ENCODE data around the gene ZNF710. TPM values are rescaled to one million over a fixed set of nuclear protein-coding genes. Genes with fewer than 3 reads are reported as not detected.

The ZNF710 gene
- total RNA-seq, 1 experiment from 2014 or later = 10.0 TPM

GRCh38 chr15:90008607-90009006, 7.5 kb downstream of the ZNF710 start:
- peaks cover 27 to 33% of the 10 kb centered on the region in 2 experiments for H3K4me1 ChIP-seq (ENCODE audit: control insufficient read depth in 1 of 2, insufficient read depth in 2 of 2, low read length in 2 of 2)
- DNase-seq (ENCODE audit: low read depth, low spot score) (no peak), ATAC-seq (no peak)
- no peaks in the 10 kb centered on the region for H3K9me2 ChIP-seq (ENCODE audit: insufficient read depth)
- BruUV-seq (replicated peaks) = no TSS peak
- ChIA-PET CTCF (no interaction called here), POLR2A (no interaction called here), RAD21 (ENCODE audit: low non-redundant PET in 1 of 2, low total read pairs in 2 of 2, uncharacterized antibody in 2 of 2, unreplicated experiment in 2 of 2) (no interaction called here)
- H3K4me2 ChIP-seq (ENCODE audit: low read length) = no peak overlapping the region
- intact Hi-C loops (cut with micrococcal nuclease) = no loop called here
- peaks cover 23% of the 10 kb centered on the region for H3K79me2 ChIP-seq (ENCODE audit: insufficient read depth, low read length)
- H3K9me3 ChIP-seq (ENCODE audit: control insufficient read depth in 1 of 2, insufficient read depth in 1 of 2, low read depth in 1 of 2, low read length in 2 of 2) = peaks cover 9 to 12% of the 10 kb centered on the region in 2 experiments; a peak in 3 of 4 replicates
- H3K9ac ChIP-seq (ENCODE audit: low read length) = no peak overlapping the region
- no peaks in the 10 kb centered on the region for H3K36me3 ChIP-seq (ENCODE audit: control insufficient read depth in 1 of 2, insufficient read depth in 2 of 2, low read length in 2 of 2)
- H4K20me1 ChIP-seq (ENCODE audit: insufficient read depth) = no peaks in the 10 kb centered on the region
- H3K4me3 ChIP-seq (replicated peaks in 1 of 2; ENCODE audit: low read depth in 1 of 2, low read length in 2 of 2) = no peak overlapping the region
- TF ChIP-seq MAX (IDR thresholded peaks at IDR 0.05) = no peak
- TF ChIP-seq RAD21 (IDR thresholded peaks at IDR 0.05; ENCODE audit: low read depth) = no peak
- TF ChIP-seq ZBTB33 (IDR thresholded peaks at IDR 0.05; ENCODE audit: extremely low read depth, insufficient replicate concordance, low read length) = no peak
- TF ChIP-seq SIN3A (IDR thresholded peaks at IDR 0.05; ENCODE audit: low read depth) = no peak
- TF ChIP-seq TCF7L2 (IDR thresholded peaks at IDR 0.05; ENCODE audit: borderline replicate concordance, extremely low read depth, insufficient read depth, insufficient read length) = no peak
- TF ChIP-seq EZH2 (IDR thresholded peaks at IDR 0.05) = no peak
- TF ChIP-seq REST (IDR thresholded peaks at IDR 0.05; ENCODE audit: low read depth) = no peak
- no peak for TF ChIP-seq ATF3 (IDR thresholded peaks at IDR 0.05)
- no peak for TF ChIP-seq CBX3 (IDR thresholded peaks at IDR 0.05; ENCODE audit: low read depth)
- no peak for TF ChIP-seq POLR2A (IDR thresholded peaks at IDR 0.05; ENCODE audit: borderline replicate concordance, extremely low read depth, insufficient read depth, insufficient read length)
- no peak for TF ChIP-seq SRF (IDR thresholded peaks at IDR 0.05; ENCODE audit: low read depth)
- no peak for TF ChIP-seq CTCF (IDR thresholded peaks at IDR 0.05 in 2 of 3, conservative IDR thresholded peaks at IDR 0.05 in 1 of 3; ENCODE audit: borderline replicate concordance in 1 of 3, insufficient read depth in 1 of 3, low read depth in 2 of 3, low read length in 2 of 3)
- no peak for TF ChIP-seq POLR2AphosphoS5 (IDR thresholded peaks at IDR 0.05; ENCODE audit: low read depth, low read length)
- no peak for TF ChIP-seq SP1 (IDR thresholded peaks at IDR 0.05; ENCODE audit: low read depth)
- no peak for TF ChIP-seq ELF1 (IDR thresholded peaks at IDR 0.05; ENCODE audit: borderline replicate concordance, low read depth)
- TF ChIP-seq ZNF274 (IDR thresholded peaks at IDR 0.05; ENCODE audit: low read depth, low read length) = no peak
- TF ChIP-seq FOSL1 (IDR thresholded peaks at IDR 0.05; ENCODE audit: low read depth) = no peak
- TF ChIP-seq CEBPB (IDR thresholded peaks at IDR 0.05; ENCODE audit: low read depth) = no peak
- no peak for TF ChIP-seq ZFX (IDR thresholded peaks at IDR 0.05)
- H3K27me3 ChIP-seq (ENCODE audit: insufficient read depth, low read length) = no peaks in the 10 kb centered on the region
- H2AFZ ChIP-seq (ENCODE audit: low read depth, low read length, poor library complexity, severe bottlenecking) = no peak overlapping the region
- no peak overlapping the region for H3K27ac ChIP-seq (ENCODE audit: low read depth, low read length)
